Fibroblast of pulmonary artery (primary cell): ENCODE data around the gene AKAP8L.
"Not testable (repeated sequence)": the region's sequence is repeated elsewhere in the genome, so short reads cannot be mapped to it uniquely, and the experiment has no call there.

Experiments used
- DNase-seq: peaks from one replicate; pipeline ENCODE4 v3.0.0-alpha.2; 2010; ENCODE audit warnings: low read depth
- H3K4me3 ChIP-seq: replicated peaks from 2 replicates; pipeline ENCODE4 v1.5.1; 2011; ENCODE audit warnings: low read depth, mild to moderate bottlenecking, control low read depth, low read length, moderate library complexity
- CTCF ChIP-seq: IDR thresholded peaks from 2 replicates; pipeline ENCODE4 v1.5.1; 2011; ENCODE audit warnings: mild to moderate bottlenecking, control low read depth, low read length, inconsistent platforms; ENCODE audit errors: missing control alignments

AKAP8L gene

DNA sequence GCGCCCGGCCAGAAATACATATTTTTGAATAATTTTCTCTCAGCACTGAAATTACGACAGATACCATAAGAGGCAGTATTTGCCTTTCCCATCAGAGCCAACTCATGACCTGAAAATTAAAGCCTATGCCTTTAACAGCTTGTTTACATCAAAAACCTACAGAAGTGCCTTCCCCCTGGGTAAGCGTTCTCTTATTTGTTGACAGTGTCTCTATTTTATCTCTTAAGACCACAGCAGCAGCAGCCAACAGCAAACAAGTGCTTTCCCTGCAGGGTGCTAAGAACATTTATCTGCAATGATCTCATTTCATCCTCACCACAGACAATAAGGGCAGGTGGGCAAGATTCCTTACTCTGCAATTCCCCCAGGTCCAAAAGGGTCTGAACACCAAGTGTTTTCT lies 6.0 kb downstream of the AKAP8L start:
- DNase-seq: no peak
- no peak overlapping the region for H3K4me3 ChIP-seq
- no peak for TF ChIP-seq CTCF

DNA sequence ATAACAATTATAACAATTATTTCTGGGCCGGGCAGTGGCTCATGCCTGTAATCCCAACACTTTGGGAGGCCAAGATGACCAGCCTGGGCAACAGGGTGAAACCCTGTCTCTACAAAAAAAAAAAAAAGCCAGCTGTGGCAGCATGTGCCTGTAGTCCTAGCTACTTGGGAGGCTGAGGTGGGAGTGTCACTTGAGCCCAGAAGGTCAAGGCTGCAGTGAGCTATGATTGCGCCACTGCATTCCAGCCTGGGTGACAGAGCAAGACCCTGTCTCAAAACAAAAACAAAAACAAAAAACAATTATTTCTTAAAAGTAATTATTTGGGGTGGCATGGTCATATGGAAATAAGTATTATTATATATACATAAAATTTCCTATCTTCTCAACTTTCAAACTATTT lies 7.4 kb downstream of the AKAP8L start:
- not testable (repeated sequence) for DNase-seq, H3K4me3 ChIP-seq

DNA sequence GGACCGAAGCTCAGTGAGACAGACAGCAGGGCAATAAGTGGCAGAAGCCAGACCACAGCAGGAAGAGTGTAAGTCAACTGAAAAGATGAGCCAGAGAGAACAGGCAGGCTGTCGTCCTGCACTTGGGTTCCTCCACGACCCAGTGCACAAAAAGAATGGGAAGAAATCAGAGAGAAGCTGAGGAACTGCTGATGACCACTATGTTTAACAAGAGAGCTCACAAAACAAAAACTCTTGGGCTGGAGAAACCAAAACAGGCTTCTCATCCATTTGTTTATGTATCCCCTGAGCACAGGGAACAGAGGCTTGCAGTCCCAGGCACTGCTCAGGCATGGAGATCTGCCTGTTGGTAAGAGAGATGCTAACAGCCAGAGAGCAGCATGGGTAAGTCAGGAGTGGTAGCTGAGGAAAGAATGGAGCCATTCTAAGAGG lies 14.0 kb downstream of the AKAP8L start:
- no peak overlapping the region for H3K4me3 ChIP-seq
- no peak for DNase-seq
- TF ChIP-seq CTCF: no peak

DNA sequence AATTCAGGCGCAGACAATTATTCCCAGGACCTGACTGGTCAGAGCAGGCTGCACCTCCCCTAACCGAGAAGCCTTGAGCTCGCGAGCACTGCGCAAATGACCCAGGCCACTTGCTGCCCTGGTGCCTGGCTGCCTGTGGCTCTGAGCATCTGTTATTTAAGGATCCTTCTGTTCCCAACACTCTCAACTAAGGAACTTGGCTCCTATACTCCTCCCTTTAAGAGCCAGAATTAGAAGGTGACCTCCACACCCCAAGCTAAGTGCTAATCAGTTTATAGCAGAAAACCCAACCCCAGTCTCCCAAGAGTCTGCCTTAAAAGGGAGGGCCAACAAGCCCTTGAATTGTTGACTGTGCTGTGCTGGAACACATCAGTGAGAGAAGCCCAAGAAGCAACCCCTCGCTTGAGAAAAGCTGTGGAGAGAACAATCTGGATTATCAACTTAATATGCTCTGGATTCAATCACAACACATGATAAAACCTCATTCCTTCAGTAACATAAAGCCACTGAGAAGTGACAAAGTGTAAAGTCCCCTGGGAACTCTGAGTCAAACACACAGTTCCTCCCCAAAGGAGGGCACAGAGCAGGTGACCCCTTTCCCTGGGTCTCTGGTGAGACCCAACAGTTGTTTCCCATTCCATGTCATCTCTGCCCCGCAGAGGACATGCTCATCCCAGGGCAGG lies 14.6 kb downstream of the AKAP8L start:
- TF ChIP-seq CTCF: no peak
- H3K4me3 ChIP-seq: no peak overlapping the region
- DNase-seq: no peak

GRCh38 chr19:15403151-15403531 lies 15.6 kb downstream of the AKAP8L start:
- DNase-seq: no peak
- no peak for TF ChIP-seq CTCF
- no peak overlapping the region for H3K4me3 ChIP-seq

DNA sequence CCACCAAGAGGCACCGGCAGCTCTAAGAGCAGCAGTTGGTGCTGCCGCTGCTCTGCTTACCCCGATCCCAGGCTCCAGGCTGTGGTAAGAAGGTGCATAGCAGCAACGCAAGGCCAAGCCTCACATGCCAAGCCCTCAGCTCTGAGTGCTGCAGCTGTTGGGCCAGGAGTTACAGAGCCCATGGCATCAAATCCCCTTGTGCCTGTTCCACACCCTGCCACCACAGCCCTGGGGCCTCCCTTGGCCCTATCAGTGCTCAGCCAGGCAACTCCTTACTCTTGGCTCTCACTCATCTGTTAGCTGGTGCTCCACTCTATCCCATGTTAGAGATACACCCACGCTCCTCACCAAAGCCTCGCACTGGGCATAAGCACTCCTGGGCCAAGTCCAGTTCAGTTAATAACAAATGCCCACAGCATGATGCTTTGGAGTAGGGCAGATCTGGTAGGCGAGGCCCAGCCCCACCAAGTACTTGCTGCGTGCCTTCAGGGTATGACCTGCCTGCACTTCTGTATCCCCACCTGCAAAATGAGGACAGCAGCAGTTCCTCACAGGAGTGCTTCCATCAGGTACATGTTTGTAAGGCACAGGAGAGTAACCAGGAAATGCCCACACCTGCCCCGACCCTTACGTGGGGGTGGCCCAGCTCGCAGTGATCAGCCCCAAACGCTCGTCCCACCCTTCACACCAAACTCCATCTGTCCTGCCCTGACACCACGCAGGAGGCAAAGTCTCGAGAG lies 16.2 kb downstream of the AKAP8L start:
- no peak overlapping the region for H3K4me3 ChIP-seq
- DNase-seq: no peak

DNA sequence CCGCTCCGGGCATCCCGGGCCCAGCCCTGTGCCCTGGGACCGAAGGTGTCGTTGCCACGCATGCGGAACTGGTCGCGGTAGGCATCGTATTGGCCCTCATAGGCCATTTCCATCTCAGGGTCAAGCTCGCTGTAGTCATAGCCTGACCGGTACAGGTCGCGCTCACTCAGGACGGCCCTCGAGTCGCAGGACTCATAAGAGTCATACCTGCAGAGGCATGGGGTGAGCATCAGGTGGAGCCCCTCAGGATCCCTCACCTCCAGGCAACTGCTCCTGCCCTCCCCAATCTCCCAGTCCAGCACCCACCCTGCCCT lies 17.4 kb downstream of the AKAP8L start:
- no peak for TF ChIP-seq CTCF
- no peak for DNase-seq

More for the DNA sequence above, 16.2 kb downstream of the AKAP8L start:
- no peak for TF ChIP-seq CTCF

More for the DNA sequence above, 17.4 kb downstream of the AKAP8L start:
- H3K4me3 ChIP-seq: no peak overlapping the region
